ENCODE measurements around the gene RBM41. TPM values are rescaled to one million over a fixed set of nuclear protein-coding genes. Genes with fewer than 3 reads are reported as not detected.

Gene RBM41
- total RNA-seq, 1 experiment from 2014 or later: 20.7 TPM

- DNase-seq (ENCODE audit: extremely low read depth, low read depth): no peak
These were observed 71.0 kb downstream of the RBM41 start for GRCh38 chrX:107047622-107048021.

- DNase-seq (ENCODE audit: extremely low read depth, low read depth): no peak
These were observed 88.9 kb downstream of the RBM41 start for GRCh38 chrX:107029752-107030151.

GRCh38 chrX:107025545-107025944 lies 93.1 kb downstream of the RBM41 start:
- peak; percentile 42 for DNase-seq (ENCODE audit: extremely low read depth, low read depth)

GRCh38 chrX:107014936-107015335 lies 103.7 kb downstream of the RBM41 start:
- no peak for DNase-seq (ENCODE audit: extremely low read depth, low read depth)

Other genes with a start within 250 kb of the RBM41 start
- gene RIPPLY1, start 215.5 kb downstream of the RBM41 start, total RNA-seq (2014; rRNA removed; shearing (Covaris generic)): not detected in 2 replicates
- gene CLDN2, start 198.4 kb downstream of the RBM41 start, total RNA-seq (2014; rRNA removed; shearing (Covaris generic)): not detected in 2 replicates
- gene MORC4, start 118.6 kb downstream of the RBM41 start, total RNA-seq (2014; rRNA removed; shearing (Covaris generic)): 28.3 and 32.7 TPM in 2 replicates
- 11.8 and 12.6 TPM in 2 replicates for gene NUP62CL, start 87.6 kb upstream of the RBM41 start, total RNA-seq (2014; rRNA removed; shearing (Covaris generic))
- not detected in 2 replicates for gene DNAAF6, start 87.8 kb upstream of the RBM41 start, total RNA-seq (2014; rRNA removed; shearing (Covaris generic))